ENCODE measurements around the gene PIAS4. TPM values are rescaled to one million over a fixed set of nuclear protein-coding genes. Genes with fewer than 3 reads are reported as not detected.
"Not testable (repeated sequence)": the region's sequence is repeated elsewhere in the genome, so short reads cannot be mapped to it uniquely, and the experiment has no call there.

The PIAS4 gene
- total RNA-seq, 1 donor from 2014 or later = 17.0 TPM

GRCh38 chr19:3966051-3967017 is 41.2 kb upstream of the PIAS4 start:
- peak; percentile 0 for DNase-seq (ENCODE audit: low spot score)
- Histone ChIP-seq H4K20me1 (ENCODE audit: low read depth) (peaks cover 63% of the 10 kb centered on the region), H3F3A (ENCODE audit: low read depth) (peaks cover 24% of the 10 kb centered on the region), H3K27me3 (no peaks in the 10 kb centered on the region), H3K4me3 (no peak overlapping the region), H3K36me3 (no peaks in the 10 kb centered on the region), H3K9ac (no peak overlapping the region), H3K9me3 (ENCODE audit: low read depth) (no peaks in the 10 kb centered on the region), H2AFZ (replicated peaks) (no peak overlapping the region), H3K79me2 (ENCODE audit: low read depth) (peaks cover 45% of the 10 kb centered on the region), H3K4me1 (peaks cover 15% of the 10 kb centered on the region), H3K4me2 (no peak overlapping the region), H3K27ac (no peak overlapping the region)
- Mint-ChIP-seq H3K9me3 (no peaks in the 10 kb centered on the region), H3K36me3 (peaks cover 16% of the 10 kb centered on the region), H3K27me3 (ENCODE audit: insufficient read depth, low read depth) (peaks cover 3% of the 10 kb centered on the region), H3K27ac (peak overlapping the region; percentile 87), H3K4me1 (peaks cover 30% of the 10 kb centered on the region), H3K4me3 (peak overlapping the region; percentile 58)
- TF ChIP-seq EZH2 (IDR thresholded peaks at IDR 0.05) = no peak
- TF ChIP-seq EZH2phosphoT487 (IDR thresholded peaks at IDR 0.05) = no peak
- TF ChIP-seq CTCF (IDR thresholded peaks at IDR 0.05) = no peak

DNA sequence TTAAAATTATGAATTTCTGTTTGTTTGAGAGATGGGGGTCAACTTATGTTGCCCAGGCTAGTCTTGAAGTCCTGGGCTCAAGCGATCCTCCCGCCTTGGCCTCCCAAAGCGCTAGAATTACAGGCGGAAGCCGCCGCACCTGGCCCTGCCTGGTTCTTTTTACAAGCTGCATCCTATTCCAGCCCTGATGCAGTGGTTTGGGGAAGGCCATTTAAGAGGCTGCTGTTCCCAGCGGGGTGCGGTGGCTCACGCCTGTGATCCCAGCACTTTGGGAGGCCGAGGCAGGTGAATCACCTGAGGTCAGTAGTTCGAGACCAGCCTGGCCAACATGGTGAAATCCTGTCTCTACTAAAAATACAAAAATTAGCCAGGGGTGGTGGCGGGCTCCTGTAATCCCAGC is 39.6 kb upstream of the PIAS4 start:
- peak overlapping the region; percentile 99 for H3K27ac Mint-ChIP-seq
- peaks cover 30% of the 10 kb centered on the region for H3K4me1 Mint-ChIP-seq
- H3K27ac ChIP-seq = peak overlapping the region; percentile 91
- H3K27me3 ChIP-seq; H3K9me3 Mint-ChIP-seq; H2AFZ ChIP-seq (replicated peaks); H3K27me3 Mint-ChIP-seq (ENCODE audit: insufficient read depth, low read depth); H3K9ac ChIP-seq; H3K9me3 ChIP-seq (ENCODE audit: low read depth); H3K36me3 ChIP-seq: not testable (repeated sequence)
- H3K36me3 Mint-ChIP-seq = peaks cover 11% of the 10 kb centered on the region
- H3K4me1 ChIP-seq = peaks cover 17% of the 10 kb centered on the region
- H3K4me2 ChIP-seq = peak overlapping the region; percentile 56
- H3K4me3 Mint-ChIP-seq = peak overlapping the region; percentile 98
- peak; percentile 4 for DNase-seq (ENCODE audit: low spot score)
- H3F3A ChIP-seq (ENCODE audit: low read depth) = peaks cover 39% of the 10 kb centered on the region
- H3K79me2 ChIP-seq (ENCODE audit: low read depth) = peaks cover 45% of the 10 kb centered on the region
- peaks cover 74% of the 10 kb centered on the region for H4K20me1 ChIP-seq (ENCODE audit: low read depth)
- H3K4me3 ChIP-seq = peak overlapping the region; percentile 14

GRCh38 chr19:3968556-3969434 is 38.7 kb upstream of the PIAS4 start:
- Histone ChIP-seq H3K79me2 (ENCODE audit: low read depth) (peaks cover 45% of the 10 kb centered on the region), H3K36me3 (no peaks in the 10 kb centered on the region), H3K9me3 (ENCODE audit: low read depth) (no peaks in the 10 kb centered on the region), H3F3A (ENCODE audit: low read depth) (peaks cover 39% of the 10 kb centered on the region), H2AFZ (replicated peaks) (no peak overlapping the region), H3K27me3 (no peaks in the 10 kb centered on the region), H3K9ac (no peak overlapping the region), H3K4me3 (peak overlapping the region; percentile 89), H3K4me1 (peaks cover 17% of the 10 kb centered on the region), H3K4me2 (peak overlapping the region; percentile 90), H4K20me1 (ENCODE audit: low read depth) (peaks cover 70% of the 10 kb centered on the region), H3K27ac (peak overlapping the region; percentile 91)
- H3K4me3 Mint-ChIP-seq = peak overlapping the region; percentile 98
- peak overlapping the region; percentile 99 for H3K27ac Mint-ChIP-seq
- peaks cover 11% of the 10 kb centered on the region for H3K36me3 Mint-ChIP-seq
- H3K4me1 Mint-ChIP-seq = peaks cover 30% of the 10 kb centered on the region
- peaks cover 6% of the 10 kb centered on the region for H3K27me3 Mint-ChIP-seq (ENCODE audit: insufficient read depth, low read depth)
- DNase-seq (ENCODE audit: low spot score) = peak; percentile 96
- TF ChIP-seq CTCF (IDR thresholded peaks at IDR 0.05) (no peak), EZH2phosphoT487 (IDR thresholded peaks at IDR 0.05) (no peak), EZH2 (IDR thresholded peaks at IDR 0.05) (no peak)
- no peaks in the 10 kb centered on the region for H3K9me3 Mint-ChIP-seq
